Hepatocyte (in vitro differentiated cells): ENCODE measurements around the gene BCAS3.

Experiments used
- CTCF ChIP-seq: fragments of 200-600 bp; sonication (generic); IDR thresholded peaks from 2 replicates; pipeline ENCODE4 v1.5.1; 2016; ENCODE audit warnings: antibody characterized with exemption, mild to moderate bottlenecking; ENCODE audit not compliant: poor library complexity
- EZH2 ChIP-seq: fragments of 200-600 bp; sonication (generic); IDR thresholded peaks from 2 replicates; pipeline ENCODE4 v1.6.1; 2016; ENCODE audit warnings: antibody characterized with exemption, mild to moderate bottlenecking, borderline replicate concordance

DNA sequence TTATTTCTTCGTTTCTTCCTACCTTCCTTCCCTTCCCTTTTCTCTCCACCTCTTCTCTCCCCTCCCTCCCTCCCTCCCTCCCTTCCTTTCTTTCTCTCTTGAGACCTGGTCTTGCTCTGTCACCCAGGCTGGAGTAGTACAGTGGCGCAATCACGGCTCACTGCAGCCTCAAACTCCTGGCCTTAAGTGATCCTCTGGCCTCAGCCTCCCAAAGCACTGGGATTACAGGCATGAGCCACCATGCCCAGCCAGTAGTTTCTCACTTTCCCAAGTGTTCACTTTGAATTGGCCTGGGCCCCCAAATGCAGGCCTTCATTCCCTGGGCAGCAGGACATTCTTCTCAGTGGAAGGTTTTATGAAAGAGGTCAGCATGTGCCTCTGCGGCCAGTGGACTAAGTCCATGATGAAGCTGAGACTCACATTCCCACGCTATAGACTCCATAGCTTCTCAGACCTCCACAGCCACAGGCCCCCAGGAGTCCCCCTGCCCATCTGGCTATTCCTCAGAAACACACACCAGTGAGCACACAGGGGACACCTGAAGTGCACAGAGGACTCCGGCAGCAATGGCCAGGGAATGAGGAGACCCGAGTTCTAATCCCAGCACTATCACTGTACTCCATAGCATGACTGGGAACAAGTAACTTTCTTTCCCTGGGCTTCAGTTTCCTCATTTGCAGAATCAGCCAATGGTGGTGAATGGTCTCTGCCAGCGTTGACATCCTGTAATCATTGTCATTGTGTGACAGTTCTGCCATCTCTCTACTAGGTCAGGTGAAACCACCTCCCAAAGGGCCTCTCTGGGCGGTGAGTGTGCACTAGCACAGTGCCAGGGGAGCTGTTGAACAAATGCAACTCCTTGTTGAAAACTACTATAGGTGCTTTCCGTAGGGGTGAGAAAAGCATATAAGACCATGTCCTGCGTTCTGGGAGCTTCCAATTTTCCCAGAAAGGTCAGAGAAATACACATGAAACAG lies 652.8 kb downstream of the BCAS3 start:
- TF ChIP-seq CTCF (no peak), EZH2 (no peak)
